OCI-LY3 (cell line): ENCODE results near the gene BSPRY.

Source experiments
- H2AFZ ChIP-seq: fragments of 200-600, 300-600 bp; shearing (Covaris generic); 2 replicates; pipeline ENCODE4 v1.6.0; 2014; ENCODE audit warnings: antibody characterized with exemption, low read depth, low read length
- H3K27ac ChIP-seq: fragments of 200-600, 300-600 bp; sonication (generic); 2 replicates; pipeline ENCODE4 v1.5.1; 2014; ENCODE audit warnings: mild to moderate bottlenecking, low read length, moderate library complexity, mixed read lengths
- H3K27me3 ChIP-seq: fragments of 200-600, 300-600 bp; sonication (generic); 2 replicates; pipeline ENCODE4 v1.6.1; 2014; ENCODE audit warnings: low read depth, low read length, mixed read lengths
- H3K36me3 ChIP-seq: fragments of 200-600, 300-600 bp; sonication (generic); replicated peaks from 2 replicates; pipeline ENCODE3; 2014; ENCODE audit warnings: low read depth, low read length, mixed read lengths
- H3K4me1 ChIP-seq: fragments of 300-600, 200-600 bp; sonication (generic); 2 replicates; pipeline ENCODE4 v1.6.1; 2014; ENCODE audit warnings: low read length, mixed read lengths
- H3K4me2 ChIP-seq: fragments of 200-600, 300-600 bp; sonication (generic); 2 replicates; pipeline ENCODE4 v1.6.1; 2014; ENCODE audit warnings: low read length, mixed read lengths
- H3K4me3 ChIP-seq: fragments of 300-600, 200-600 bp; sonication (generic); 2 replicates; pipeline ENCODE4 v1.5.1; 2014; ENCODE audit warnings: antibody characterized with exemption, mild to moderate bottlenecking, low read length, moderate library complexity
- H3K79me2 ChIP-seq: fragments of 300-600, 200-600 bp; shearing (Covaris generic); 2 replicates; pipeline ENCODE4 v1.6.1; 2014; ENCODE audit warnings: mild to moderate bottlenecking, low read length, mixed read lengths
- H3K9ac ChIP-seq: fragments of 300-600, 200-600 bp; shearing (Covaris generic); 2 replicates; pipeline ENCODE4 v1.6.0; 2014; ENCODE audit warnings: mild to moderate bottlenecking, low read length, moderate library complexity
- H3K9me3 ChIP-seq: fragments of 200-600, 300-600 bp; shearing (Covaris generic); 2 replicates; pipeline ENCODE4 v1.6.1; 2014; ENCODE audit warnings: low read length, mixed read lengths; ENCODE audit not compliant: insufficient read depth
- H4K20me1 ChIP-seq: fragments of 200-600, 300-600 bp; sonication (generic); 2 replicates; pipeline ENCODE4 v1.6.1; 2016; ENCODE audit warnings: low read length, mixed read lengths; ENCODE audit not compliant: insufficient read depth
- CTCF ChIP-seq: fragments of 200-600, 300-600 bp; sonication (generic); IDR thresholded peaks from 2 replicates; pipeline ENCODE4 v1.5.1; 2014; ENCODE audit warnings: antibody characterized with exemption, low read length, low read depth
- EZH2phosphoT487 ChIP-seq: fragments of 200-600 bp; shearing (Covaris generic); IDR thresholded peaks from 2 replicates; pipeline ENCODE4 v1.6.1; 2018; ENCODE audit warnings: antibody characterized with exemption, mixed run types, low read depth

BSPRY gene

GRCh38 chr9:113389451-113389850, 40.1 kb downstream of the BSPRY start:
- Histone ChIP-seq H4K20me1 (no peaks in the 10 kb centered on the region), H3K36me3 (peaks cover 23% of the 10 kb centered on the region), H3K9ac (no peak overlapping the region), H2AFZ (no peak overlapping the region), H3K27ac (no peak overlapping the region), H3K9me3 (no peaks in the 10 kb centered on the region), H3K4me3 (no peak overlapping the region), H3K4me2 (no peak overlapping the region), H3K79me2 (no peaks in the 10 kb centered on the region), H3K4me1 (no peaks in the 10 kb centered on the region), H3K27me3 (no peaks in the 10 kb centered on the region)
- TF ChIP-seq CTCF (no peak), EZH2phosphoT487 (no peak)

- Histone ChIP-seq H3K27me3 (no peaks in the 10 kb centered on the region), H4K20me1 (no peaks in the 10 kb centered on the region), H3K9me3 (no peaks in the 10 kb centered on the region), H2AFZ (no peak overlapping the region), H3K4me1 (no peaks in the 10 kb centered on the region), H3K4me3 (no peak overlapping the region), H3K4me2 (no peak overlapping the region), H3K27ac (no peak overlapping the region), H3K36me3 (peaks cover 23% of the 10 kb centered on the region), H3K79me2 (no peaks in the 10 kb centered on the region), H3K9ac (no peak overlapping the region)
- TF ChIP-seq EZH2phosphoT487 (no peak), CTCF (no peak)
Observed at GRCh38 chr9:113390192-113390960, 41.0 kb downstream of the BSPRY start.

- H3K9me3 ChIP-seq = no peaks in the 10 kb centered on the region
- no peaks in the 10 kb centered on the region for H3K79me2 ChIP-seq
- H3K4me2 ChIP-seq = no peak overlapping the region
- no peak overlapping the region for H3K4me3 ChIP-seq
- peaks cover 22% of the 10 kb centered on the region for H3K36me3 ChIP-seq
- H4K20me1 ChIP-seq = no peaks in the 10 kb centered on the region
- H2AFZ ChIP-seq = no peak overlapping the region
- TF ChIP-seq CTCF (no peak), EZH2phosphoT487 (no peak)
- H3K4me1 ChIP-seq = no peaks in the 10 kb centered on the region
- no peak overlapping the region for H3K9ac ChIP-seq
- no peak overlapping the region for H3K27ac ChIP-seq
- H3K27me3 ChIP-seq = no peaks in the 10 kb centered on the region
Observed at GRCh38 chr9:113391917-113392316, 42.6 kb downstream of the BSPRY start.

- Histone ChIP-seq H3K9ac (no peak overlapping the region), H3K4me1 (no peaks in the 10 kb centered on the region), H3K4me3 (no peak overlapping the region), H2AFZ (no peak overlapping the region), H3K27ac (no peak overlapping the region), H3K36me3 (peaks cover 9% of the 10 kb centered on the region), H3K4me2 (no peak overlapping the region), H3K27me3 (no peaks in the 10 kb centered on the region), H4K20me1 (no peaks in the 10 kb centered on the region), H3K79me2 (no peaks in the 10 kb centered on the region), H3K9me3 (no peaks in the 10 kb centered on the region)
- TF ChIP-seq CTCF (no peak), EZH2phosphoT487 (no peak)
Observed at GRCh38 chr9:113393281-113393680, 43.9 kb downstream of the BSPRY start.
